Sigmoid colon (tissue), 4 donors: ENCODE measurements around the gene RPL10A.

Experiments
- CTCF ChIP-seq, 4 experiments: fragments of 450-650 bp in 3 of 4; fragments of 200-600 bp in 1 of 4; IDR thresholded peaks; one replicate each; pipeline ENCODE4 v1.5.1; 2016 to 2019; ENCODE audit warnings: antibody characterized with exemption in 4 of 4, mild to moderate bottlenecking in 3 of 4, moderate library complexity in 2 of 4
- EP300 ChIP-seq, 4 donors: sonication (generic); formaldehyde crosslinking; IDR thresholded peaks; one replicate each; pipeline ENCODE4 v1.6.1; 2017; ENCODE audit warnings: antibody characterized with exemption in 4 of 4
- POLR2A ChIP-seq, 2 donors: fragments of 450-650 bp; IDR thresholded peaks; one replicate each; pipeline ENCODE4 v1.6.1; 2016; ENCODE audit warnings: antibody characterized with exemption in 2 of 2, mild to moderate bottlenecking in 2 of 2, moderate library complexity in 2 of 2

- TF ChIP-seq CTCF (IDR thresholded peaks at IDR 0.05) (no peak), POLR2A (IDR thresholded peaks at IDR 0.05) (no peak), EP300 (IDR thresholded peaks at IDR 0.05) (no peak)
Measured at GRCh38 chr6:35442693-35443092, 25.5 kb upstream of the RPL10A start.
